SK-N-SH (cell line): ENCODE results near the gene RPS6KC1. TPM values are rescaled to one million over a fixed set of nuclear protein-coding genes. Genes with fewer than 3 reads are reported as not detected.

Experiments used
- CTCF ChIA-PET: fragments of 300-600, 350-600 bp; formaldehyde crosslinking; extraction: SDS; loops from one replicate; lab custom pipeline; 2021; lab: Yijun Ruan, JAX
- POLR2A ChIA-PET: fragments of 350-600 bp; sonication (Branson Sonifier 250); formaldehyde crosslinking; extraction: SDS; loops from one replicate; lab custom pipeline; 2020; ENCODE audit warnings: antibody characterized with exemption, inconsistent platforms; lab: Yijun Ruan, JAX
- DNase-seq: peaks from one replicate; pipeline ENCODE4 v3.0.0; 2012
- H2AFZ ChIP-seq: fragments of 200-600 bp; sonication (generic); 2 replicates; pipeline ENCODE4 v1.8.1; 2016; ENCODE audit warnings: antibody characterized with exemption, mild to moderate bottlenecking, low read depth
- H3F3A ChIP-seq: fragments of 200-600 bp; sonication (generic); replicated peaks from 2 replicates; pipeline ENCODE3; 2016; ENCODE audit warnings: antibody characterized with exemption, mild to moderate bottlenecking; ENCODE audit not compliant: insufficient read depth
- H3K27ac ChIP-seq, 2 experiments: fragments of 200-500 bp in 1 of 2; fragments of 200-600 bp in 1 of 2; sonication (Bioruptor generic) in 1 of 2; sonication (generic), shearing (Covaris generic) in 1 of 2; 2 replicates each; pipeline versions ENCODE4 v1.5.1 to v1.6.1; 2014 to 2016; ENCODE audit warnings: low read depth in 2 of 2, inconsistent platforms in 1 of 2, low read length in 1 of 2, mild to moderate bottlenecking in 1 of 2, mixed read lengths in 1 of 2
- H3K27me3 ChIP-seq: fragments of 200-600 bp; sonication (generic), shearing (Covaris generic); 2 replicates; pipeline ENCODE4 v1.6.1; 2016; ENCODE audit warnings: mixed run types; ENCODE audit not compliant: insufficient read depth
- H3K36me3 ChIP-seq, 2 experiments: fragments of 200-500 bp in 1 of 2; fragments of 200-600 bp in 1 of 2; sonication (Bioruptor generic) in 1 of 2; sonication (generic) in 1 of 2; replicated peaks in 1 of 2; 2 replicates each; pipeline versions ENCODE3 to v1.5.1; 2014 to 2016; ENCODE audit warnings: low read length in 1 of 2, mild to moderate bottlenecking in 1 of 2; ENCODE audit not compliant: insufficient read depth in 2 of 2, control insufficient read depth in 1 of 2
- H3K4me1 ChIP-seq, 2 experiments: fragments of 200-500 bp in 1 of 2; fragments of 200-600 bp in 1 of 2; sonication (Bioruptor generic) in 1 of 2; sonication (generic), shearing (Covaris generic) in 1 of 2; 2 replicates each; pipeline versions ENCODE4 v1.5.1 to v1.6.1; 2014 to 2016; ENCODE audit warnings: low read depth in 1 of 2, low read length in 1 of 2, mixed run types in 1 of 2; ENCODE audit not compliant: insufficient read depth in 2 of 2, control insufficient read depth in 1 of 2
- H3K4me2 ChIP-seq: fragments of 200-600 bp; sonication (generic), shearing (Covaris generic); 2 replicates; pipeline ENCODE4 v1.6.1; 2017; ENCODE audit warnings: mixed run types
- H3K4me3 ChIP-seq, 2 experiments: fragments of 200-500 bp in 1 of 2; fragments of 200-600 bp in 1 of 2; sonication (Bioruptor generic) in 1 of 2; sonication (generic), shearing (Covaris generic) in 1 of 2; 2 replicates each; pipeline versions ENCODE4 v1.5.1 to v1.8.1; 2014 to 2016; ENCODE audit warnings: low read depth in 2 of 2, inconsistent platforms in 1 of 2, low read length in 1 of 2, mild to moderate bottlenecking in 1 of 2, mixed read lengths in 1 of 2, moderate library complexity in 1 of 2
- H3K79me2 ChIP-seq: fragments of 200-600 bp; sonication (generic); 2 replicates; pipeline ENCODE4 v1.8.1; 2017; ENCODE audit warnings: mild to moderate bottlenecking; ENCODE audit not compliant: insufficient read depth
- H3K9ac ChIP-seq: fragments of 200-600 bp; sonication (generic); 2 replicates; pipeline ENCODE4 v1.6.1; 2017; ENCODE audit warnings: mixed run types
- H3K9me2 ChIP-seq: fragments of 200-600 bp; sonication (generic); 2 replicates; pipeline ENCODE4 v1.6.1; 2017; ENCODE audit warnings: mixed run types
- H3K9me3 ChIP-seq: fragments of 200-600 bp; sonication (generic); 2 replicates; pipeline ENCODE4 v1.6.1; 2017; ENCODE audit warnings: mixed run types, mild to moderate bottlenecking, moderate library complexity
- H4K20me1 ChIP-seq: fragments of 200-600 bp; sonication (generic); 2 replicates; pipeline ENCODE4 v1.6.1; 2017; ENCODE audit warnings: mild to moderate bottlenecking, mixed run types; ENCODE audit not compliant: insufficient read depth
- CTCF ChIP-seq: fragments of 200-600 bp; sonication (generic); IDR thresholded peaks from 2 replicates; pipeline ENCODE4 v1.6.1; 2017; ENCODE audit warnings: antibody characterized with exemption, mild to moderate bottlenecking, moderate library complexity
- ELF1 ChIP-seq: IDR thresholded peaks from 2 replicates; pipeline ENCODE4 v1.4.0; 2012
- EZH2phosphoT487 ChIP-seq: fragments of 200-600 bp; sonication (generic); IDR thresholded peaks from 2 replicates; pipeline ENCODE4 v1.6.1; 2017; ENCODE audit warnings: low read depth, mixed run types, mild to moderate bottlenecking, antibody characterized with exemption, moderate library complexity, borderline replicate concordance
- FOSL2 ChIP-seq: IDR thresholded peaks from 2 replicates; pipeline ENCODE4 v1.4.0; 2012; ENCODE audit warnings: low read depth, mild to moderate bottlenecking, moderate library complexity, borderline replicate concordance
- GABPA ChIP-seq: IDR thresholded peaks from 2 replicates; pipeline ENCODE4 v1.4.0; 2012; ENCODE audit warnings: low read depth, mild to moderate bottlenecking
- MEF2A ChIP-seq: IDR thresholded peaks from 2 replicates; pipeline ENCODE4 v1.4.0; 2012; ENCODE audit warnings: low read depth, borderline replicate concordance
- NFIC ChIP-seq: IDR thresholded peaks from 2 replicates; pipeline ENCODE4 v1.4.0; 2012; ENCODE audit warnings: borderline replicate concordance
- POLR2AphosphoS5 ChIP-seq: IDR thresholded peaks from 2 replicates; pipeline ENCODE4 v1.6.1; 2012; ENCODE audit warnings: low read depth, low read length
- RAD21 ChIP-seq: IDR thresholded peaks from 2 replicates; pipeline ENCODE4 v1.6.1; 2012; ENCODE audit warnings: mild to moderate bottlenecking, low read length
- RCOR1 ChIP-seq: fragments of 150-350 bp; IDR thresholded peaks from 2 replicates; pipeline ENCODE4 v1.6.1; 2017; ENCODE audit warnings: antibody characterized with exemption, low read length
- RFX5 ChIP-seq: IDR thresholded peaks from 2 replicates; pipeline ENCODE4 v1.6.1; 2012; ENCODE audit warnings: mild to moderate bottlenecking, improper control_type of control experiment, low read length
- RXRA ChIP-seq: IDR thresholded peaks from 2 replicates; pipeline ENCODE4 v1.4.0; 2012; ENCODE audit warnings: low read depth, mild to moderate bottlenecking, borderline replicate concordance
- SIN3A ChIP-seq: IDR thresholded peaks from 2 replicates; pipeline ENCODE4 v1.6.1; 2012; ENCODE audit warnings: low read depth, mild to moderate bottlenecking, low read length, moderate library complexity, borderline replicate concordance
- WGBS: methylation state at CpG from one replicate; pipeline ENCODE4 v1.1.6; 2017; ENCODE audit warnings: low lambda C conversion rate; 5-methylcytosine and 5-hydroxymethylcytosine counted together
- polyA plus RNA-seq, 3 experiments: library from polyadenylated mRNA; depleted of rRNA; stranded (reverse); fragments of >200 nt; gene quantifications; 2 replicates each; pipeline ENCODE4 v1.2.3, GENCODE V29; 2012
- TF ChIP-seq, protein P1 (sequence below): fragments of 150-350 bp; IDR thresholded peaks from 2 replicates; pipeline ENCODE4 v1.6.1; 2017; ENCODE audit warnings: antibody characterized with exemption, low read length, low read depth, borderline replicate concordance
- TF ChIP-seq, protein P2 (sequence below): IDR thresholded peaks from 2 replicates; pipeline ENCODE4 v1.6.1; 2012; ENCODE audit warnings: mild to moderate bottlenecking, low read depth, low read length, moderate library complexity
- TF ChIP-seq, protein P3 (sequence below): IDR thresholded peaks from 2 replicates; pipeline ENCODE4 v1.4.0; 2012; ENCODE audit warnings: low read depth, borderline replicate concordance
- TF ChIP-seq, protein P4 (sequence below): IDR thresholded peaks from 2 replicates; pipeline ENCODE4 v1.4.0; 2012; ENCODE audit warnings: low read depth

The RPS6KC1 gene
- polyA plus RNA-seq, 1 of the 3 experiments (the other 2 are of a cell fraction): 7.8 TPM

DNA sequence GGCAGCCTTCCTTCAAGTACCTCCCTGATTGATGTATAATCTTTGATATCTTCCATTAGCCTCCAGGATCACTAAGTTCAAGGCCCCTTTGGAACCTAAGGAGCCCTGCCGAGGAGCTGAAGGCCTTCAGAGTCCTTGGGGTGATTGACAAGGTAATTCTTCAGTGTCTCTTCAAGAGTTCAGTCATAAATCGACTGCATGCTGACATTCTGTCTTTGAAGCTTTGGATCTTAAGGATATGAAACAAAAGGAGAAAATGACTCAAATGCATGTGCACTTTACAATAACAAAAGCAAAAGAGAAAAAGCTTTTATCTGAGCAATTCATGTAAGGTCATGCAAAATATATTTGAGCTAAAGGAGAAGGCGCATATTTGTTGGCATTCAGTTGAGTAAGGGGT lies 125.3 kb downstream of the RPS6KC1 start:
- Histone ChIP-seq H3K27me3 (no peaks in the 10 kb centered on the region), H3K9ac (no peak overlapping the region), H3K36me3 (peaks cover 29% of the 10 kb centered on the region in 2 experiments), H3K9me2 (no peaks in the 10 kb centered on the region), H3K4me3 (no peak overlapping the region), H3K4me1 (no peaks in the 10 kb centered on the region), H3K4me2 (no peak overlapping the region), H3K79me2 (no peaks in the 10 kb centered on the region), H4K20me1 (no peaks in the 10 kb centered on the region), H2AFZ (no peak overlapping the region), H3K9me3 (no peaks in the 10 kb centered on the region), H3K27ac (no peak overlapping the region), H3F3A (no peaks in the 10 kb centered on the region)
- 89% methylated on average over 3 of the region's 3 CpGs for WGBS
- POLR2A ChIA-PET: no interaction called here
- CTCF ChIA-PET: interaction anchor here (0.6 to 1.3 kb wide), 4 partner anchors 8 to 1460 kb away, joined by 3 read pairs; no protein-coding TSS in a partner anchor
- no peak for DNase-seq
- TF ChIP-seq, protein P1, sequence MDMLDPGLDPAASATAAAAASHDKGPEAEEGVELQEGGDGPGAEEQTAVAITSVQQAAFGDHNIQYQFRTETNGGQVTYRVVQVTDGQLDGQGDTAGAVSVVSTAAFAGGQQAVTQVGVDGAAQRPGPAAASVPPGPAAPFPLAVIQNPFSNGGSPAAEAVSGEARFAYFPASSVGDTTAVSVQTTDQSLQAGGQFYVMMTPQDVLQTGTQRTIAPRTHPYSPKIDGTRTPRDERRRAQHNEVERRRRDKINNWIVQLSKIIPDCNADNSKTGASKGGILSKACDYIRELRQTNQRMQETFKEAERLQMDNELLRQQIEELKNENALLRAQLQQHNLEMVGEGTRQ: no peak
- TF ChIP-seq, protein P2, sequence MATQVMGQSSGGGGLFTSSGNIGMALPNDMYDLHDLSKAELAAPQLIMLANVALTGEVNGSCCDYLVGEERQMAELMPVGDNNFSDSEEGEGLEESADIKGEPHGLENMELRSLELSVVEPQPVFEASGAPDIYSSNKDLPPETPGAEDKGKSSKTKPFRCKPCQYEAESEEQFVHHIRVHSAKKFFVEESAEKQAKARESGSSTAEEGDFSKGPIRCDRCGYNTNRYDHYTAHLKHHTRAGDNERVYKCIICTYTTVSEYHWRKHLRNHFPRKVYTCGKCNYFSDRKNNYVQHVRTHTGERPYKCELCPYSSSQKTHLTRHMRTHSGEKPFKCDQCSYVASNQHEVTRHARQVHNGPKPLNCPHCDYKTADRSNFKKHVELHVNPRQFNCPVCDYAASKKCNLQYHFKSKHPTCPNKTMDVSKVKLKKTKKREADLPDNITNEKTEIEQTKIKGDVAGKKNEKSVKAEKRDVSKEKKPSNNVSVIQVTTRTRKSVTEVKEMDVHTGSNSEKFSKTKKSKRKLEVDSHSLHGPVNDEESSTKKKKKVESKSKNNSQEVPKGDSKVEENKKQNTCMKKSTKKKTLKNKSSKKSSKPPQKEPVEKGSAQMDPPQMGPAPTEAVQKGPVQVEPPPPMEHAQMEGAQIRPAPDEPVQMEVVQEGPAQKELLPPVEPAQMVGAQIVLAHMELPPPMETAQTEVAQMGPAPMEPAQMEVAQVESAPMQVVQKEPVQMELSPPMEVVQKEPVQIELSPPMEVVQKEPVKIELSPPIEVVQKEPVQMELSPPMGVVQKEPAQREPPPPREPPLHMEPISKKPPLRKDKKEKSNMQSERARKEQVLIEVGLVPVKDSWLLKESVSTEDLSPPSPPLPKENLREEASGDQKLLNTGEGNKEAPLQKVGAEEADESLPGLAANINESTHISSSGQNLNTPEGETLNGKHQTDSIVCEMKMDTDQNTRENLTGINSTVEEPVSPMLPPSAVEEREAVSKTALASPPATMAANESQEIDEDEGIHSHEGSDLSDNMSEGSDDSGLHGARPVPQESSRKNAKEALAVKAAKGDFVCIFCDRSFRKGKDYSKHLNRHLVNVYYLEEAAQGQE: no peak
- TF ChIP-seq GABPA (no peak), POLR2AphosphoS5 (no peak), RXRA (no peak), NFIC (no peak), RFX5 (no peak), MEF2A (no peak), ELF1 (no peak), EZH2phosphoT487 (no peak), RCOR1 (no peak), FOSL2 (no peak), CTCF (no peak), RAD21 (no peak), SIN3A (no peak)
- TF ChIP-seq, protein P3, sequence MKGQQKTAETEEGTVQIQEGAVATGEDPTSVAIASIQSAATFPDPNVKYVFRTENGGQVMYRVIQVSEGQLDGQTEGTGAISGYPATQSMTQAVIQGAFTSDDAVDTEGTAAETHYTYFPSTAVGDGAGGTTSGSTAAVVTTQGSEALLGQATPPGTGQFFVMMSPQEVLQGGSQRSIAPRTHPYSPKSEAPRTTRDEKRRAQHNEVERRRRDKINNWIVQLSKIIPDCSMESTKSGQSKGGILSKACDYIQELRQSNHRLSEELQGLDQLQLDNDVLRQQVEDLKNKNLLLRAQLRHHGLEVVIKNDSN: no peak
- TF ChIP-seq, protein P4, sequence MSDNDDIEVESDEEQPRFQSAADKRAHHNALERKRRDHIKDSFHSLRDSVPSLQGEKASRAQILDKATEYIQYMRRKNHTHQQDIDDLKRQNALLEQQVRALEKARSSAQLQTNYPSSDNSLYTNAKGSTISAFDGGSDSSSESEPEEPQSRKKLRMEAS: no peak
